Panc1 (cell line): ENCODE data around the gene RGS6. TPM values are rescaled to one million over a fixed set of nuclear protein-coding genes. Genes with fewer than 3 reads are reported as not detected.

Experiments
- ATAC-seq: fragments of 200-7000 bp; cut with Tn5 transposase; 2 replicates; pipeline ENCODE4 v1.9.1; 2020; ENCODE audit warnings: mild to moderate bottlenecking, moderate library complexity
- BruUV-seq: library from RNA; stranded (reverse); fragments of 400-500 nt; replicated peaks from 2 replicates; lab custom pipeline; 2021; lab: Mats Ljungman, UMichigan
- CTCF ChIA-PET: fragments of 300-600 bp; sonication (Branson Sonifier 250); formaldehyde crosslinking; loops from one replicate; lab custom pipeline; 2022; ENCODE audit warnings: antibody characterized with exemption; lab: Charles Lee
- POLR2A ChIA-PET: fragments of 300-600 bp; sonication (Branson Sonifier 250); formaldehyde crosslinking; loops from one replicate; lab custom pipeline; 2022; ENCODE audit warnings: antibody characterized with exemption; lab: Charles Lee
- DNase-seq: peaks from one replicate; pipeline ENCODE4 v3.0.0-alpha.2; 2010; ENCODE audit warnings: low read depth, low spot score
- H3K27ac ChIP-seq: 2 replicates; pipeline ENCODE4 v1.5.1; 2011; ENCODE audit warnings: mild to moderate bottlenecking, low read length, inconsistent platforms
- H3K27me3 ChIP-seq: fragments of 200-500 bp; sonication (Bioruptor generic); 2 replicates; pipeline ENCODE4 v1.6.0; 2014; ENCODE audit warnings: low read length, inconsistent platforms; ENCODE audit not compliant: control insufficient read depth, insufficient read depth
- H3K36me3 ChIP-seq: fragments of 200-500 bp; sonication (Bioruptor generic); 2 replicates; pipeline ENCODE4 v1.5.1; 2014; ENCODE audit warnings: inconsistent platforms, mild to moderate bottlenecking, low read length, moderate library complexity; ENCODE audit not compliant: control insufficient read depth, insufficient read depth
- H3K4me1 ChIP-seq: 2 replicates; pipeline ENCODE4 v1.5.1; 2011; ENCODE audit warnings: inconsistent platforms, mild to moderate bottlenecking, low read length, moderate library complexity; ENCODE audit not compliant: control insufficient read depth, insufficient read depth
- H3K4me3 ChIP-seq, 2 experiments: 2 replicates each; pipeline ENCODE4 v1.5.1; 2011 to 2012; ENCODE audit warnings: low read depth in 2 of 2, low read length in 2 of 2, mild to moderate bottlenecking in 2 of 2, inconsistent platforms in 1 of 2, moderate library complexity in 1 of 2
- H3K9me3 ChIP-seq: fragments of 200-500 bp; sonication (Bioruptor generic); 2 replicates; pipeline ENCODE4 v1.5.1; 2014; ENCODE audit warnings: low read depth, mild to moderate bottlenecking, inconsistent platforms, low read length, moderate library complexity; ENCODE audit not compliant: control insufficient read depth, insufficient read depth
- CTCF ChIP-seq: fragments of 450-650 bp; IDR thresholded peaks from 2 replicates; pipeline ENCODE4 v1.5.1; 2017; ENCODE audit warnings: mild to moderate bottlenecking
- POLR2AphosphoS5 ChIP-seq: IDR thresholded peaks from 2 replicates; pipeline ENCODE4 v1.6.1; 2012; ENCODE audit warnings: mild to moderate bottlenecking, low read depth, low read length, moderate library complexity
- SIN3A ChIP-seq: IDR thresholded peaks from 2 replicates; pipeline ENCODE4 v1.6.1; 2012; ENCODE audit warnings: low read depth, mild to moderate bottlenecking, low read length, moderate library complexity, borderline replicate concordance; ENCODE audit not compliant: insufficient read depth
- TCF7L2 ChIP-seq: IDR thresholded peaks from 2 replicates; pipeline ENCODE4 v1.6.1; 2011; ENCODE audit warnings: mild to moderate bottlenecking, low read depth, low read length, inconsistent platforms
- in situ Hi-C: cut with HindIII; loops from 2 replicates; pipeline ENCODE4 v1.10.0; 2016; ENCODE audit warnings: low sequenced_read_pairs, low pct_unique_long_range_greater_than_20kb
- intact Hi-C: fragments of 100-400 bp; cut with micrococcal nuclease; formaldehyde crosslinking; loops from one replicate; pipeline ENCODE4 v1.10.0; 2022; ENCODE audit not compliant: unreplicated experiment
- total RNA-seq: library from RNA; stranded (reverse); gene quantifications from one replicate; pipeline ENCODE4 v1.2.1, GENCODE V29; 2021; ENCODE audit not compliant: unreplicated experiment
- TF ChIP-seq, protein P1 (sequence below), 2 experiments: IDR thresholded peaks; 2 replicates each; pipeline ENCODE4 v1.6.1; 2011 to 2012; ENCODE audit warnings: low read depth in 2 of 2, control low read depth in 1 of 2, low read length in 1 of 2, mild to moderate bottlenecking in 1 of 2, moderate library complexity in 1 of 2; ENCODE audit not compliant: insufficient read depth in 1 of 2

The RGS6 gene
- total RNA-seq, 1 experiment from 2014 or later = not detected

DNA sequence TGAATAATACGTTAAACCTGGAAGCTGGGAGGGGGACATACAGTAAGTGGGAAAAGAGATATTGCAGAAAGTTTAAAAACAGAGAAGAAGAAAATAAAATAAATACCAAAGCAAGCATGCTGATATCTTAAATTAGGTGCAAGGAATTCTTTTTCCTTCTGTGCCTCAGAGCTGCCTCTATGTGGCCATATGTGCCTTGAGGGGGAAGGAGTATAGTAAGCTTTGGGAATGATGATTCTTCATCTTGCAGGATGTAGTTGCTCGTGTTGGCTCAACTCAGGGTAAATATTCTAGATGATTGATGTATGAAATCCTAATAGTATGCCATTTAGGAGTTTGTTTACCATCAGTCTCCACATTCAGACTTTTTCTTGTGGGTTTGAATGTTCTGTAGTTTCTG is 251.4 kb downstream of the RGS6 start:
- no peaks in the 10 kb centered on the region for H3K4me1 ChIP-seq
- H3K9me3 ChIP-seq = no peaks in the 10 kb centered on the region
- intact Hi-C loops (no loop called here), in situ Hi-C loops (no loop called here)
- no peaks in the 10 kb centered on the region for H3K27me3 ChIP-seq
- H3K4me3 ChIP-seq = no peak overlapping the region
- DNase-seq = no peak
- H3K27ac ChIP-seq = no peak overlapping the region
- no peak for ATAC-seq
- no TSS peak for BruUV-seq
- no peak for TF ChIP-seq TCF7L2
- no peak for TF ChIP-seq CTCF
- TF ChIP-seq, protein P1, sequence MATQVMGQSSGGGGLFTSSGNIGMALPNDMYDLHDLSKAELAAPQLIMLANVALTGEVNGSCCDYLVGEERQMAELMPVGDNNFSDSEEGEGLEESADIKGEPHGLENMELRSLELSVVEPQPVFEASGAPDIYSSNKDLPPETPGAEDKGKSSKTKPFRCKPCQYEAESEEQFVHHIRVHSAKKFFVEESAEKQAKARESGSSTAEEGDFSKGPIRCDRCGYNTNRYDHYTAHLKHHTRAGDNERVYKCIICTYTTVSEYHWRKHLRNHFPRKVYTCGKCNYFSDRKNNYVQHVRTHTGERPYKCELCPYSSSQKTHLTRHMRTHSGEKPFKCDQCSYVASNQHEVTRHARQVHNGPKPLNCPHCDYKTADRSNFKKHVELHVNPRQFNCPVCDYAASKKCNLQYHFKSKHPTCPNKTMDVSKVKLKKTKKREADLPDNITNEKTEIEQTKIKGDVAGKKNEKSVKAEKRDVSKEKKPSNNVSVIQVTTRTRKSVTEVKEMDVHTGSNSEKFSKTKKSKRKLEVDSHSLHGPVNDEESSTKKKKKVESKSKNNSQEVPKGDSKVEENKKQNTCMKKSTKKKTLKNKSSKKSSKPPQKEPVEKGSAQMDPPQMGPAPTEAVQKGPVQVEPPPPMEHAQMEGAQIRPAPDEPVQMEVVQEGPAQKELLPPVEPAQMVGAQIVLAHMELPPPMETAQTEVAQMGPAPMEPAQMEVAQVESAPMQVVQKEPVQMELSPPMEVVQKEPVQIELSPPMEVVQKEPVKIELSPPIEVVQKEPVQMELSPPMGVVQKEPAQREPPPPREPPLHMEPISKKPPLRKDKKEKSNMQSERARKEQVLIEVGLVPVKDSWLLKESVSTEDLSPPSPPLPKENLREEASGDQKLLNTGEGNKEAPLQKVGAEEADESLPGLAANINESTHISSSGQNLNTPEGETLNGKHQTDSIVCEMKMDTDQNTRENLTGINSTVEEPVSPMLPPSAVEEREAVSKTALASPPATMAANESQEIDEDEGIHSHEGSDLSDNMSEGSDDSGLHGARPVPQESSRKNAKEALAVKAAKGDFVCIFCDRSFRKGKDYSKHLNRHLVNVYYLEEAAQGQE (IDR thresholded peaks at IDR 0.05; ENCODE audit: insufficient read depth in 1 of 2, low read depth in 2 of 2, low read length in 1 of 2) = no peak
- TF ChIP-seq SIN3A = no peak
- no peak for TF ChIP-seq POLR2AphosphoS5
- no peaks in the 10 kb centered on the region for H3K36me3 ChIP-seq
- POLR2A ChIA-PET = no interaction called here
- CTCF ChIA-PET = no interaction called here

- Histone ChIP-seq H3K27ac (no peak overlapping the region), H3K27me3 (no peaks in the 10 kb centered on the region), H3K9me3 (no peaks in the 10 kb centered on the region), H3K4me1 (no peaks in the 10 kb centered on the region), H3K4me3 (no peak overlapping the region), H3K36me3 (no peaks in the 10 kb centered on the region)
- in situ Hi-C loops (no loop called here), intact Hi-C loops (no loop called here)
- POLR2A ChIA-PET = no interaction called here
- no peak for ATAC-seq
- CTCF ChIA-PET = no interaction called here
- TF ChIP-seq TCF7L2 (no peak), SIN3A (no peak), POLR2AphosphoS5 (no peak), CTCF (no peak)
- TF ChIP-seq, protein P1 (IDR thresholded peaks at IDR 0.05; ENCODE audit: insufficient read depth in 1 of 2, low read depth in 2 of 2, low read length in 1 of 2) = no peak
- no peak for DNase-seq
- BruUV-seq = no TSS peak
Measured at GRCh38 chr14:72186523-72186922, 254.3 kb downstream of the RGS6 start.
